B cell (primary cell): Measurements from ENCODE around the gene PINLYP.

ENCODE experiments used
- CTCF ChIP-seq: fragments of 200-600 bp; IDR thresholded peaks from one replicate; pipeline ENCODE4 v1.8.0; 2022; ENCODE audit warnings: antibody characterized with exemption, mild to moderate bottlenecking
- EZH2 ChIP-seq: IDR thresholded peaks from 2 replicates; pipeline ENCODE4 v1.6.1; 2012; ENCODE audit warnings: borderline replicate concordance, low read depth, mild to moderate bottlenecking, moderate library complexity, low read length; ENCODE audit not compliant: insufficient read depth, poor library complexity, severe bottlenecking

GRCh38 chr19:43612374-43612773 lies 36.8 kb downstream of the PINLYP start:
- TF ChIP-seq CTCF, result no peak
- TF ChIP-seq EZH2, result no peak
